ENCODE data around the gene NAXE. TPM values are rescaled to one million over a fixed set of nuclear protein-coding genes. Genes with fewer than 3 reads are reported as not detected.

NAXE gene
- total RNA-seq, 1 experiment from 2014 or later = 96.6 TPM

GRCh38 chr1:156553860-156554485 is 37.6 kb upstream of the NAXE start:
- Histone ChIP-seq H3K27ac (ENCODE audit: insufficient read length, low read depth, low read length) (no peak overlapping the region), H3K9me3 (ENCODE audit: control insufficient read depth, low read depth, low read length) (no peaks in the 10 kb centered on the region), H3K23ac (ENCODE audit: insufficient read length, low read depth, low read length) (no peak overlapping the region), H2BK120ac (ENCODE audit: low read depth, low read length, poor library complexity, severe bottlenecking) (no peak overlapping the region), H3K27me3 (ENCODE audit: insufficient read depth, low read length) (no peaks in the 10 kb centered on the region), H3K79me1 (ENCODE audit: insufficient read depth, low read depth, low read length, poor library complexity, severe bottlenecking) (no peaks in the 10 kb centered on the region), H3K56ac (ENCODE audit: insufficient read length, low read depth, low read length) (no peak overlapping the region), H2AFZ (ENCODE audit: low read length) (no peak overlapping the region), H4K5ac (ENCODE audit: insufficient read length, low read depth, low read length) (no peak overlapping the region), H3K4ac (ENCODE audit: low read depth, low read length) (no peak overlapping the region), H4K8ac (replicated peaks; ENCODE audit: insufficient read length, low read depth, low read length) (no peak overlapping the region), H3K18ac (ENCODE audit: insufficient read length, low read depth, low read length) (no peak overlapping the region), H3K9ac (ENCODE audit: extremely low read depth, insufficient read length, low read length) (no peak overlapping the region), H3K23me2 (ENCODE audit: insufficient read length, low read depth, low read length, poor library complexity, severe bottlenecking) (no peaks in the 10 kb centered on the region), H3K79me2 (ENCODE audit: insufficient read depth, low read length) (no peaks in the 10 kb centered on the region), H4K91ac (ENCODE audit: insufficient read length, low read depth, low read length) (no peak overlapping the region), H3K4me2 (ENCODE audit: insufficient read depth, insufficient read length, low read length) (no peak overlapping the region), H2BK5ac (ENCODE audit: insufficient read length, low read length) (no peak overlapping the region), H2BK12ac (ENCODE audit: insufficient read length, low read depth, low read length) (no peak overlapping the region), H3T11ph (ENCODE audit: low read length) (no peak overlapping the region), H2AK5ac (ENCODE audit: insufficient read length, low read length) (no peak overlapping the region), H2BK15ac (ENCODE audit: low read depth, low read length) (no peak overlapping the region), H4K20me1 (ENCODE audit: control insufficient read depth, insufficient read depth, insufficient read length) (no peaks in the 10 kb centered on the region), H3K4me1 (ENCODE audit: insufficient read depth, low read length) (no peaks in the 10 kb centered on the region), H3K14ac (ENCODE audit: insufficient read depth, low read length) (no peak overlapping the region), H2BK20ac (ENCODE audit: low read depth, low read length, poor library complexity, severe bottlenecking) (no peak overlapping the region)
- H3K36me3 Mint-ChIP-seq (ENCODE audit: insufficient read depth in 1 of 3, low read depth in 3 of 3) = peaks cover 8 to 57% (median 38%) of the 10 kb centered on the region in 3 experiments; a peak in 6 of 7 replicates
- H3K27me3 Mint-ChIP-seq (ENCODE audit: low read depth) = no peaks in the 10 kb centered on the region
- no peak for DNase-seq
- no peaks in the 10 kb centered on the region for H3K9me3 Mint-ChIP-seq
- no peaks in the 10 kb centered on the region for H3K4me1 Mint-ChIP-seq
- H3K4me3 Mint-ChIP-seq = no peak overlapping the region
- peak overlapping the region in 1 of 3 experiments; percentile 57; a peak in 1 of 7 replicates for H3K27ac Mint-ChIP-seq
- TF ChIP-seq CTCF (conservative IDR thresholded peaks at IDR 0.05) = no peak
- whole genome bisulfite sequencing (ENCODE audit: extremely low coverage, insufficient read length, low lambda C conversion rate) = no CpG with 5 or more reads among the region's 6 CpGs

All from H9 (cell line).